ENCODE results near the gene CAMSAP3.

CAMSAP3 gene

GRCh38 chr19:7662657-7663056 lies 67.0 kb downstream of the CAMSAP3 start:
- Histone ChIP-seq H3K9me3 (ENCODE audit: control insufficient read depth in 2 of 2, low read length in 2 of 2) (no peaks in the 10 kb centered on the region), H3K4me1 (ENCODE audit: control insufficient read depth in 2 of 2, insufficient read depth in 2 of 2, low read length in 2 of 2) (no peaks in the 10 kb centered on the region), H3K27me3 (ENCODE audit: control insufficient read depth in 2 of 2, insufficient read depth in 2 of 2, low read length in 2 of 2) (no peaks in the 10 kb centered on the region), H3K4me3 (ENCODE audit: low read length in 2 of 2) (no peak overlapping the region), H3K27ac (ENCODE audit: low read depth in 2 of 2, low read length in 2 of 2) (no peak overlapping the region), H3K36me3 (ENCODE audit: control insufficient read depth in 2 of 2, insufficient read depth in 2 of 2, low read length in 2 of 2) (no peaks in the 10 kb centered on the region), H3K9ac (ENCODE audit: low read depth in 1 of 2, low read length in 2 of 2) (no peak overlapping the region)

DNA sequence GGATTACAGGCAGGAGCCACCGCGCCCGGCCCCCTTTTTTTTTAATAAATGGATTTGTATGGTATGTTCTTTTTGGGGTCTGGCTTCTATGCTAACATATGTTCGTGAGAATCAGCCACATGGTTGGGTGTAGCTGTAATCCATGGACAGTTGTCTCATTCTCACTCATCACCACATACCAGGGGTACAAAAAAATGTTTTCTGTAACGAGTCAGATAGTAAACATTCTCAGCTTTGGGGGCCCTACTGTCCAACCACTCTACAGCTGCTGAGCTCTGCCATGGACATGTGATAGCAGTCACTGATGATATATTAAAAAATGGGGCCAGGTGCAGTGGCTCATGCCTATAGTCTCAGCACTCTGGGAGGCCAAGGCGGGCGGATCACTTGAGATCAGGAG lies 68.0 kb downstream of the CAMSAP3 start:
- Histone ChIP-seq H3K4me3 (ENCODE audit: low read length in 2 of 2) (no peak overlapping the region), H3K9ac (ENCODE audit: low read depth in 1 of 2, low read length in 2 of 2) (no peak overlapping the region), H3K27me3 (ENCODE audit: control insufficient read depth in 2 of 2, insufficient read depth in 2 of 2, low read length in 2 of 2) (peaks cover 0 to 3% of the 10 kb centered on the region in 2 donors), H3K36me3 (ENCODE audit: control insufficient read depth in 2 of 2, insufficient read depth in 2 of 2, low read length in 2 of 2) (no peaks in the 10 kb centered on the region), H3K4me1 (ENCODE audit: control insufficient read depth in 2 of 2, insufficient read depth in 2 of 2, low read length in 2 of 2) (no peaks in the 10 kb centered on the region), H3K27ac (ENCODE audit: low read depth in 2 of 2, low read length in 2 of 2) (no peak overlapping the region), H3K9me3 (ENCODE audit: control insufficient read depth in 2 of 2, low read length in 2 of 2) (no peaks in the 10 kb centered on the region)

DNA sequence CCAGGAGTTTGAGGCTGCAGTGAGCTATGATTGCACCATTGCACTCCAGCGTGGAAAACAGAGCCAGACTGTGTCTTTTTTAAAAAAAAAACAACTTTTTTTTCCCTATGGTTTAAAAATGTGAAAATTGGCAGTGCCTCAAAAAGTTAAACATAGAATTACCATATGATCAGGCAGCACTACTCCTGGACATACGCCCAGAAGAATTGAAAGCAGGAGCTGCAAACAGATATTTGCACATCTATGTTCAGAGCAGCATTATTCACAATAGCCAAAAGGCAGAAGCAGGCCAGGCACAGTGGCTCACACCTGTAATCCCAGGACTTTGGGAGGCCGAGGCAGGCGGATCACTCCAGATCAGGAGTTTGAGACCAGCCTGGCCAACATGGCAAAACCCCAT lies 69.4 kb downstream of the CAMSAP3 start:
- Histone ChIP-seq H3K27me3 (ENCODE audit: control insufficient read depth in 2 of 2, insufficient read depth in 2 of 2, low read length in 2 of 2) (peaks cover 7 to 8% of the 10 kb centered on the region in 2 donors), H3K4me1 (ENCODE audit: control insufficient read depth in 2 of 2, insufficient read depth in 2 of 2, low read length in 2 of 2) (no peaks in the 10 kb centered on the region), H3K27ac (ENCODE audit: low read depth in 2 of 2, low read length in 2 of 2) (no peak overlapping the region), H3K9ac (ENCODE audit: low read depth in 1 of 2, low read length in 2 of 2) (no peak overlapping the region), H3K36me3 (ENCODE audit: control insufficient read depth in 2 of 2, insufficient read depth in 2 of 2, low read length in 2 of 2) (no peaks in the 10 kb centered on the region), H3K9me3 (ENCODE audit: control insufficient read depth in 2 of 2, low read length in 2 of 2) (no peaks in the 10 kb centered on the region), H3K4me3 (ENCODE audit: low read length in 2 of 2) (no peak overlapping the region)

Data from mucosa of rectum (tissue), 2 donors.